ENCODE results near the gene MTAP.
"Not testable (repeated sequence)": the region's sequence is repeated elsewhere in the genome, so short reads cannot be mapped to it uniquely, and the experiment has no call there.

The MTAP gene

DNA sequence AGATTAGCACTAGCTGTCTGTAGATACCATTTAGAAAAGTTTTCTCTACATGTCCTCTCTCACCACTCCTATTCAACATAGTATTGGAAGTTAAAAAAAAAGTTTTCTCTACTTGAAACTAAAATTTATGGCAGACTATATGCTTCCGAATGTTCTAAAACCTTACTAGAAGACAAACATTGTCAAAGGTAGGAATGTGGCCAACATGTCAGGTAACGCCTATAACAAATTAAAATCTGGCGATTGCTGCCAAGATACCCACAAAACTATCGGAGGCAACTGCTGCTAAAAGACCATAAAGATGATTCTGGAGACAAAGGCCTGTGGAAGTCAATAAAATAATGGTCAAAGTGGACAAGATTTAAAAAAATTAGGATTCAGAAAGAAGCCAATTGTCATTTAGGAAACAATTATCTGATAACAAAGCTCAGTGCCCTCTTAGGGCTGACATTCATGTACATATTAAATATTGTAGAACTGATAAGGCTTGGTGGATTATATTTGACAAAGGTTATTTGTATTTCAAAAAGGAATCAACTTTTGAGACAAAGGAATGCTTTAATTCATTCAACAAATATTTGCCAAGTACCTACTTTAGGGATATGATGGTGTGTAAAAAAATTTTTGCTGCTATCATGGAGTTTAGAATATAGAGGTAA, 139.0 kb downstream of the MTAP start:
- Histone ChIP-seq H3K79me2 (ENCODE audit: control insufficient read depth, insufficient read depth, low read length) (no peaks in the 10 kb centered on the region), H3K27ac (ENCODE audit: low read depth, low read length) (no peak overlapping the region), H4K5ac (ENCODE audit: low read length) (no peak overlapping the region), H3K56ac (ENCODE audit: low read length) (no peak overlapping the region), H2BK120ac (ENCODE audit: low read depth, low read length) (no peak overlapping the region), H3K23ac (ENCODE audit: low read length) (no peak overlapping the region), H3K27me3 (ENCODE audit: insufficient read depth, low read length, poor library complexity) (no peaks in the 10 kb centered on the region), H3K4me2 (ENCODE audit: low read length) (no peak overlapping the region), H2BK15ac (replicated peaks; ENCODE audit: low read depth) (no peak overlapping the region), H3K9ac (ENCODE audit: low read length) (no peak overlapping the region), H3K36me3 (ENCODE audit: control insufficient read depth, insufficient read depth, low read length) (no peaks in the 10 kb centered on the region), H3K18ac (ENCODE audit: low read length) (no peak overlapping the region), H2BK5ac (ENCODE audit: low read length) (no peak overlapping the region), H3K4ac (ENCODE audit: low read depth, low read length) (no peak overlapping the region), H3K79me1 (ENCODE audit: low read length) (no peaks in the 10 kb centered on the region), H3K4me1 (ENCODE audit: control insufficient read depth, low read depth, low read length) (no peaks in the 10 kb centered on the region), H2AK5ac (ENCODE audit: low read length) (no peak overlapping the region), H3K4me3 (ENCODE audit: low read length) (no peak overlapping the region), H4K8ac (ENCODE audit: low read depth, low read length) (no peak overlapping the region)
- no CpG with 5 or more reads among the region's 4 CpGs for WGBS (ENCODE audit: extremely low coverage, insufficient coverage, low lambda C conversion rate)
- DNase-seq, result no peak

- Histone ChIP-seq H3K18ac (ENCODE audit: low read length) (no peak overlapping the region), H3K4me3 (ENCODE audit: low read length) (no peak overlapping the region), H2BK5ac (ENCODE audit: low read length) (no peak overlapping the region), H3K27ac (ENCODE audit: low read depth, low read length) (no peak overlapping the region), H3K79me1 (ENCODE audit: low read length) (no peaks in the 10 kb centered on the region), H2AK5ac (ENCODE audit: low read length) (no peak overlapping the region), H4K8ac (ENCODE audit: low read depth, low read length) (no peak overlapping the region), H3K56ac (ENCODE audit: low read length) (no peak overlapping the region), H3K4me1 (ENCODE audit: control insufficient read depth, low read depth, low read length) (no peaks in the 10 kb centered on the region), H2BK120ac (ENCODE audit: low read depth, low read length) (no peak overlapping the region), H3K9ac (ENCODE audit: low read length) (no peak overlapping the region), H3K4me2 (ENCODE audit: low read length) (no peak overlapping the region), H4K5ac (ENCODE audit: low read length) (no peak overlapping the region), H3K27me3 (ENCODE audit: insufficient read depth, low read length, poor library complexity) (no peaks in the 10 kb centered on the region), H3K36me3 (ENCODE audit: control insufficient read depth, insufficient read depth, low read length) (no peaks in the 10 kb centered on the region), H3K79me2 (ENCODE audit: control insufficient read depth, insufficient read depth, low read length) (no peaks in the 10 kb centered on the region), H2BK15ac (replicated peaks; ENCODE audit: low read depth) (no peak overlapping the region), H3K4ac (ENCODE audit: low read depth, low read length) (no peak overlapping the region), H3K23ac (ENCODE audit: low read length) (no peak overlapping the region)
- WGBS (ENCODE audit: extremely low coverage, insufficient coverage, low lambda C conversion rate), result no CpG with 5 or more reads among the region's 4 CpGs
- DNase-seq, result no peak
Observed at GRCh38 chr9:21943464-21943863, 141.0 kb downstream of the MTAP start.

DNA sequence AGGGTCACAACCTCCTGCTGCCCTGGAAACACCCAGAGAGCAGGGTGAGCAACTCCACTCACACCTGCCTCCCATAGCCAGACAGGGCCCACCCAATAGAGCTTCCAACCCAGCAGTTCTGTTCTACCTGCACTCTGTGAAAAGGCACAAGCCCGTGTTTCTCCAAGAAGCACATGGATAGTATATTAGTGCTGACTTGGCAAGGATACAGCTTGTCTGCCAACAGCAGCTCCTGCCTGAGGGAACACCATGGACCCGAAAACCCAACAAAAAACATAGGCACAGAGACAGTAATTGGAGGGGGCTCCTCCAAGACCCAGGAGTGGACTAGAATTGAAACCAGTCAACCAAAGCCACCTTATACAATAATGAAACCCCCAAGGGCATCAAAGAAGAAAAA, 143.2 kb downstream of the MTAP start:
- H2BK120ac ChIP-seq (ENCODE audit: low read depth, low read length), result no peak overlapping the region
- no peaks in the 10 kb centered on the region for H3K36me3 ChIP-seq (ENCODE audit: control insufficient read depth, insufficient read depth, low read length)
- H3K27me3 ChIP-seq (ENCODE audit: insufficient read depth, low read length, poor library complexity), result no peaks in the 10 kb centered on the region
- no CpG with 5 or more reads among the region's 2 CpGs for WGBS (ENCODE audit: extremely low coverage, insufficient coverage, low lambda C conversion rate)
- H3K4me2 ChIP-seq (ENCODE audit: low read length), result no peak overlapping the region
- no peak overlapping the region for H3K56ac ChIP-seq (ENCODE audit: low read length)
- H2BK15ac ChIP-seq (replicated peaks; ENCODE audit: low read depth), result no peak overlapping the region
- H3K4me1 ChIP-seq (ENCODE audit: control insufficient read depth, low read depth, low read length), result no peaks in the 10 kb centered on the region
- no peak overlapping the region for H3K23ac ChIP-seq (ENCODE audit: low read length)
- H3K79me2 ChIP-seq (ENCODE audit: control insufficient read depth, insufficient read depth, low read length), result no peaks in the 10 kb centered on the region
- H3K18ac ChIP-seq (ENCODE audit: low read length), result no peak overlapping the region
- no peak overlapping the region for H4K5ac ChIP-seq (ENCODE audit: low read length)
- H3K9ac ChIP-seq (ENCODE audit: low read length), result no peak overlapping the region
- no peak overlapping the region for H2BK5ac ChIP-seq (ENCODE audit: low read length)
- H2AK5ac ChIP-seq (ENCODE audit: low read length), result no peak overlapping the region
- DNase-seq, result no peak
- H4K8ac ChIP-seq (ENCODE audit: low read depth, low read length), result no peak overlapping the region
- H3K4ac ChIP-seq (ENCODE audit: low read depth, low read length), result no peak overlapping the region
- no peak overlapping the region for H3K4me3 ChIP-seq (ENCODE audit: low read length)
- no peaks in the 10 kb centered on the region for H3K79me1 ChIP-seq (ENCODE audit: low read length)
- no peak overlapping the region for H3K27ac ChIP-seq (ENCODE audit: low read depth, low read length)

DNA sequence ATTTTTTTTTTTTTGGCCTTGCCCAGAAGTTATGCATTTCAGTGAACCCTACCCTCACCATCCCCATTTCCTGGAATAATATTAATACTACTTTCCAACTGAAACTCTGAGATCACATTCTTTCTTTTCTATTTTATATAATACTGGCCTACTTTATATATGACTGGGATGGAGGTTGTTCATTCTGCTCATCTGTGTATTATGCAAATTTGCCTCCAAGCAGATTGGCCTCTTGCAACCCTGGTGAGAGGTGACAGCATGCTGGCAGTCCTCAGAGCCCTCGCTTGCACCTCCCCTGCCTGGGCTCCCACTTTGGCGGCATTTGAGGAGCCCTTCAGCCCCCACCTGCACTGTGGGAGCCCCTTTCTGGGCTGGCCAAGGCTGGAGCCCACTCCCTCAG, 156.4 kb downstream of the MTAP start:
- Histone ChIP-seq H3K79me1 (ENCODE audit: low read length) (no peaks in the 10 kb centered on the region), H3K4me3 (ENCODE audit: low read length) (no peak overlapping the region), H3K18ac (ENCODE audit: low read length) (no peak overlapping the region), H2BK120ac (ENCODE audit: low read depth, low read length) (no peak overlapping the region), H4K8ac (ENCODE audit: low read depth, low read length) (no peak overlapping the region), H3K23ac (ENCODE audit: low read length) (no peak overlapping the region), H3K4me1 (ENCODE audit: control insufficient read depth, low read depth, low read length) (no peaks in the 10 kb centered on the region), H3K79me2 (ENCODE audit: control insufficient read depth, insufficient read depth, low read length) (no peaks in the 10 kb centered on the region), H3K56ac (ENCODE audit: low read length) (no peak overlapping the region), H3K4ac (ENCODE audit: low read depth, low read length) (no peak overlapping the region), H3K9ac (ENCODE audit: low read length) (no peak overlapping the region), H4K5ac (ENCODE audit: low read length) (no peak overlapping the region), H2BK5ac (ENCODE audit: low read length) (no peak overlapping the region), H3K4me2 (ENCODE audit: low read length) (no peak overlapping the region), H2BK15ac (replicated peaks; ENCODE audit: low read depth) (no peak overlapping the region), H3K27ac (ENCODE audit: low read depth, low read length) (no peak overlapping the region), H3K36me3 (ENCODE audit: control insufficient read depth, insufficient read depth, low read length) (no peaks in the 10 kb centered on the region), H3K27me3 (ENCODE audit: insufficient read depth, low read length, poor library complexity) (no peaks in the 10 kb centered on the region), H2AK5ac (ENCODE audit: low read length) (no peak overlapping the region)
- WGBS (ENCODE audit: extremely low coverage, insufficient coverage, low lambda C conversion rate), result no CpG with 5 or more reads among the region's 2 CpGs
- no peak for DNase-seq

GRCh38 chr9:21959268-21959667, 156.8 kb downstream of the MTAP start:
- H3K79me2 ChIP-seq (ENCODE audit: control insufficient read depth, insufficient read depth, low read length); H2AK5ac ChIP-seq (ENCODE audit: low read length); H4K8ac ChIP-seq (ENCODE audit: low read depth, low read length); H2BK15ac ChIP-seq (replicated peaks; ENCODE audit: low read depth); H2BK120ac ChIP-seq (ENCODE audit: low read depth, low read length); H3K23ac ChIP-seq (ENCODE audit: low read length); H3K27me3 ChIP-seq (ENCODE audit: insufficient read depth, low read length, poor library complexity); H3K4me1 ChIP-seq (ENCODE audit: control insufficient read depth, low read depth, low read length); H2BK5ac ChIP-seq (ENCODE audit: low read length); H3K4me2 ChIP-seq (ENCODE audit: low read length); H3K56ac ChIP-seq (ENCODE audit: low read length); H3K18ac ChIP-seq (ENCODE audit: low read length); H3K36me3 ChIP-seq (ENCODE audit: control insufficient read depth, insufficient read depth, low read length); H3K27ac ChIP-seq (ENCODE audit: low read depth, low read length); H4K5ac ChIP-seq (ENCODE audit: low read length); H3K4me3 ChIP-seq (ENCODE audit: low read length); H3K9ac ChIP-seq (ENCODE audit: low read length); H3K79me1 ChIP-seq (ENCODE audit: low read length); H3K4ac ChIP-seq (ENCODE audit: low read depth, low read length); DNase-seq: not testable (repeated sequence)
- no CpG with 5 or more reads among the region's 33 CpGs for WGBS (ENCODE audit: extremely low coverage, insufficient coverage, low lambda C conversion rate)

DNA sequence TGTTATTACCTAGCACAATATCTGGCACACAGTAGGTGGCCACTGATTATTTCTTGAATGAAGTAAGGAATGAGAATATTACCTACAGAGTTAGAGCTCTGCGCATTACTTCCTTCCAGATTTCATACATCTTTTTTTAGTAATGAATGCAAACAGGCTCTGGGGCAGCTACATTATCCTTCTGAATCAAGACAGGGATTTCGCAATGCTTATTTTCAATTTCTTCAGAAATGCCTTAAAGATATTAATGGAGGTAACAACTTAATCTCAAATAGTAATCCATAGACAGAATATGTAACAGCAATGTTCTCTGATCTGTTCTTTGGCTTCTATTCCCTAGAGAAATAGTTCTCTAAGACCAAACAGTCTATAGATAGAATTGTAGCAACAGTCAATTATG, 159.1 kb downstream of the MTAP start:
- H3K27me3 ChIP-seq (ENCODE audit: insufficient read depth, low read length, poor library complexity), result peaks cover 15% of the 10 kb centered on the region
- WGBS (ENCODE audit: extremely low coverage, insufficient coverage, low lambda C conversion rate), result no CpG with 5 or more reads among the region's 2 CpGs

More for the DNA sequence above, 159.1 kb downstream of the MTAP start:
- H3K36me3 ChIP-seq (ENCODE audit: control insufficient read depth, insufficient read depth, low read length), result no peaks in the 10 kb centered on the region
- H3K4me2 ChIP-seq (ENCODE audit: low read length), result no peak overlapping the region
- H3K23ac ChIP-seq (ENCODE audit: low read length), result no peak overlapping the region
- H3K27ac ChIP-seq (ENCODE audit: low read depth, low read length), result no peak overlapping the region
- H3K4me3 ChIP-seq (ENCODE audit: low read length), result no peak overlapping the region
- no peak overlapping the region for H2AK5ac ChIP-seq (ENCODE audit: low read length)
- H4K5ac ChIP-seq (ENCODE audit: low read length), result no peak overlapping the region
- no peak overlapping the region for H2BK5ac ChIP-seq (ENCODE audit: low read length)
- H3K9ac ChIP-seq (ENCODE audit: low read length), result no peak overlapping the region
- H3K79me1 ChIP-seq (ENCODE audit: low read length), result no peaks in the 10 kb centered on the region
- H3K4me1 ChIP-seq (ENCODE audit: control insufficient read depth, low read depth, low read length), result peaks cover 2% of the 10 kb centered on the region
- H3K4ac ChIP-seq (ENCODE audit: low read depth, low read length), result no peak overlapping the region
- H2BK15ac ChIP-seq (replicated peaks; ENCODE audit: low read depth), result no peak overlapping the region
- no peaks in the 10 kb centered on the region for H3K79me2 ChIP-seq (ENCODE audit: control insufficient read depth, insufficient read depth, low read length)
- no peak overlapping the region for H3K18ac ChIP-seq (ENCODE audit: low read length)
- H3K56ac ChIP-seq (ENCODE audit: low read length), result no peak overlapping the region
- H4K8ac ChIP-seq (ENCODE audit: low read depth, low read length), result no peak overlapping the region
- H2BK120ac ChIP-seq (ENCODE audit: low read depth, low read length), result no peak overlapping the region
- DNase-seq, result no peak

Measured in mesendoderm (in vitro differentiated cells).